ENCODE data around the gene DCDC2B. TPM values are rescaled to one million over a fixed set of nuclear protein-coding genes. Genes with fewer than 3 reads are reported as not detected.

Gene DCDC2B
- total and polyA plus RNA-seq, 10 of the 15 experiments (the other 5 are each of a cell fraction or from before 2014, with no cell fraction given) = 0.12 to 0.21 (median 0.15) TPM; not detected in 7

DNA sequence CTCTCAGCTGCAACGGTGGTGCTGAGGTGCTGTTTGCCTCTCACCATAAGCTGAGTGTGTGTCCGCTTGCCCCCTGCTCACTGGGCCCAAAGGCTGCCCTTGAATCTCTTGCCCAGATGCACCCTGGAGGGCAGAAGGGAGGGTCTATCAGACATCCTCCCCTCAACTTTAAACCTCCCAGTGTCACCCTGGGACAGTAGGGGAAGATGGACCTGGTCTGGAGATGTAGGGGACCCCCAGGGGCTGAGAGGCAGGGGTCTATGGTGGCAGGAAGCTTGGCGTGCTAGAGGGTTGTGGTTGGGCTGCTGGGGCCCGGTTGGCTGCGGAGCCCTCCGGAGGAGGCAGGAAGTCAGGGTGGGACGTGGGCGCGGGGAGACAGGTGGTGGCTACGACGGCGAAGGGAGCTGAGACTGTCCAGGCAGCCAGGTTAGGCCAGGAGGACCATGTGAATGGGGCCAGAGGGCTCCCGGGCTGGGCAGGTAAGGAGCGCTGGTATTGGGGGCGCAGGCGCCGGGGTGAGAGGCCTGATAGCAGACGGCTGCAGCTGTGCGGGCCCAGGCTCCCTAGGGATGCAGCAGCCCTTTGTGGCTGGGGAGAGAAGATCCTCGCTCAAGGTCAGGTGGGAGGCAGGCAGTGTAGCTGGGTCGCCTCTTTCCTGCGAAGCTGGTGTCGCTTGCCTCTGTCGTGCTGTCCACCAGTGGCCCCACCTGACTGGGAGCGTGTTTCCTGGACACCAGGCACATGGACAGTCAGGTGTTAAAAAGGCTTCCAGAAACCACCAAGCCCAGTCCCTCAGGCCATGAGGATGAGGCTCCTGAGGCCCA is 42.2 kb downstream of the DCDC2B start, which contains the start of gene LCK (continued):
- TF ChIP-seq, protein P1, sequence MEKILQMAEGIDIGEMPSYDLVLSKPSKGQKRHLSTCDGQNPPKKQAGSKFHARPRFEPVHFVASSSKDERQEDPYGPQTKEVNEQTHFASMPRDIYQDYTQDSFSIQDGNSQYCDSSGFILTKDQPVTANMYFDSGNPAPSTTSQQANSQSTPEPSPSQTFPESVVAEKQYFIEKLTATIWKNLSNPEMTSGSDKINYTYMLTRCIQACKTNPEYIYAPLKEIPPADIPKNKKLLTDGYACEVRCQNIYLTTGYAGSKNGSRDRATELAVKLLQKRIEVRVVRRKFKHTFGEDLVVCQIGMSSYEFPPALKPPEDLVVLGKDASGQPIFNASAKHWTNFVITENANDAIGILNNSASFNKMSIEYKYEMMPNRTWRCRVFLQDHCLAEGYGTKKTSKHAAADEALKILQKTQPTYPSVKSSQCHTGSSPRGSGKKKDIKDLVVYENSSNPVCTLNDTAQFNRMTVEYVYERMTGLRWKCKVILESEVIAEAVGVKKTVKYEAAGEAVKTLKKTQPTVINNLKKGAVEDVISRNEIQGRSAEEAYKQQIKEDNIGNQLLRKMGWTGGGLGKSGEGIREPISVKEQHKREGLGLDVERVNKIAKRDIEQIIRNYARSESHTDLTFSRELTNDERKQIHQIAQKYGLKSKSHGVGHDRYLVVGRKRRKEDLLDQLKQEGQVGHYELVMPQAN (conservative IDR thresholded peaks at IDR 0.05) = no peak
- TF ChIP-seq TCF12 (IDR thresholded peaks at IDR 0.05; ENCODE audit: low read depth, low read length) (peak; percentile 78; the same call in 1 of the 2 replicates), USF1 (IDR thresholded peaks at IDR 0.05; ENCODE audit: borderline replicate concordance, extremely low read length, insufficient read depth, low read depth, low read length) (no peak), NR2F1 (conservative IDR thresholded peaks at IDR 0.05) (no peak), SPI1 (IDR thresholded peaks at IDR 0.05; ENCODE audit: borderline replicate concordance, insufficient read depth, low read depth, low read length) (no peak; the same call in 1 of the 2 replicates), NBN (IDR thresholded peaks at IDR 0.05) (no peak), MEF2B (IDR thresholded peaks at IDR 0.05; ENCODE audit: partially characterized antibody, poor library complexity, severe bottlenecking) (peak; percentile 48), BCLAF1 (IDR thresholded peaks at IDR 0.05) (no peak), CEBPB (IDR thresholded peaks at IDR 0.05; ENCODE audit: borderline replicate concordance in 1 of 2, low read depth in 2 of 2, low read length in 2 of 2) (no peak), E2F8 (IDR thresholded peaks at IDR 0.05; ENCODE audit: low read depth, partially characterized antibody) (no peak)
- TF ChIP-seq, protein P2, sequence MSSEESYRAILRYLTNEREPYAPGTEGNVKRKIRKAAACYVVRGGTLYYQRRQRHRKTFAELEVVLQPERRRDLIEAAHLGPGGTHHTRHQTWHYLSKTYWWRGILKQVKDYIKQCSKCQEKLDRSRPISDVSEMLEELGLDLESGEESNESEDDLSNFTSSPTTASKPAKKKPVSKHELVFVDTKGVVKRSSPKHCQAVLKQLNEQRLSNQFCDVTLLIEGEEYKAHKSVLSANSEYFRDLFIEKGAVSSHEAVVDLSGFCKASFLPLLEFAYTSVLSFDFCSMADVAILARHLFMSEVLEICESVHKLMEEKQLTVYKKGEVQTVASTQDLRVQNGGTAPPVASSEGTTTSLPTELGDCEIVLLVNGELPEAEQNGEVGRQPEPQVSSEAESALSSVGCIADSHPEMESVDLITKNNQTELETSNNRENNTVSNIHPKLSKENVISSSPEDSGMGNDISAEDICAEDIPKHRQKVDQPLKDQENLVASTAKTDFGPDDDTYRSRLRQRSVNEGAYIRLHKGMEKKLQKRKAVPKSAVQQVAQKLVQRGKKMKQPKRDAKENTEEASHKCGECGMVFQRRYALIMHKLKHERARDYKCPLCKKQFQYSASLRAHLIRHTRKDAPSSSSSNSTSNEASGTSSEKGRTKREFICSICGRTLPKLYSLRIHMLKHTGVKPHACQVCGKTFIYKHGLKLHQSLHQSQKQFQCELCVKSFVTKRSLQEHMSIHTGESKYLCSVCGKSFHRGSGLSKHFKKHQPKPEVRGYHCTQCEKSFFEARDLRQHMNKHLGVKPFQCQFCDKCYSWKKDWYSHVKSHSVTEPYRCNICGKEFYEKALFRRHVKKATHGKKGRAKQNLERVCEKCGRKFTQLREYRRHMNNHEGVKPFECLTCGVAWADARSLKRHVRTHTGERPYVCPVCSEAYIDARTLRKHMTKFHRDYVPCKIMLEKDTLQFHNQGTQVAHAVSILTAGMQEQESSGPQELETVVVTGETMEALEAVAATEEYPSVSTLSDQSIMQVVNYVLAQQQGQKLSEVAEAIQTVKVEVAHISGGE (CRISPR knock-in tag; IDR thresholded peaks at IDR 0.05) = no peak

Measured in GM12878 (cell line).